Left forelimb (tissue), 1 donor: ENCODE measurements around the gene MRPS21.
A peak's percentile ranks its signal among the peaks of the same experiment; 100 is the strongest.

Experiments used
- DNase-seq: peaks from one replicate; pipeline ENCODE4 v3.0.0-alpha.2; 2018; ENCODE audit warnings: low spot score

The MRPS21 gene

GRCh38 chr1:150293433-150294253 is at the start of gene MRPS21:
MRPS21 (plus strand) TSS chr1:150293861; CDS start chr1:150294367, 506 bp downstream.
- peak; percentile 92 for DNase-seq

GRCh38 chr1:150249936-150250335 is 43.7 kb upstream of the MRPS21 start:
- DNase-seq: no peak

GRCh38 chr1:150256198-150256553 is 37.5 kb upstream of the MRPS21 start:
- DNase-seq: no peak

GRCh38 chr1:150256554-150257341 is 36.9 kb upstream of the MRPS21 start:
- DNase-seq: no peak

GRCh38 chr1:150257624-150258585 is 35.8 kb upstream of the MRPS21 start, which contains the start of gene CA14:
CA14 (plus strand) TSS chr1:150257774; CDS start chr1:150258129, 355 bp downstream.
- no peak for DNase-seq

- no peak for DNase-seq
These were observed 34.4 kb upstream of the MRPS21 start for GRCh38 chr1:150259217-150259616.

GRCh38 chr1:150259758-150260669 is 33.6 kb upstream of the MRPS21 start:
- DNase-seq: no peak

GRCh38 chr1:150261367-150261766 is 32.3 kb upstream of the MRPS21 start:
- no peak for DNase-seq

GRCh38 chr1:150262388-150263320 is 31.0 kb upstream of the MRPS21 start:
- DNase-seq: no peak

- DNase-seq: no peak
These were observed 30.1 kb upstream of the MRPS21 start for GRCh38 chr1:150263549-150263948.

- no peak for DNase-seq
These were observed 25.8 kb upstream of the MRPS21 start for GRCh38 chr1:150267896-150268295.

- DNase-seq: no peak
These were observed 25.3 kb upstream of the MRPS21 start for GRCh38 chr1:150268340-150268704.

GRCh38 chr1:150268705-150269403 is 24.8 kb upstream of the MRPS21 start, which contains the start of gene APH1A:
APH1A (minus strand) TSS chr1:150269016; CDS start chr1:150268810, 206 bp downstream.
- peak; percentile 97 for DNase-seq

- no peak for DNase-seq
These were observed 24.2 kb upstream of the MRPS21 start for GRCh38 chr1:150269451-150269850.

- no peak for DNase-seq
These were observed 22.2 kb upstream of the MRPS21 start for GRCh38 chr1:150271291-150271959.

GRCh38 chr1:150273311-150273710 is 20.4 kb upstream of the MRPS21 start:
- no peak for DNase-seq

GRCh38 chr1:150280138-150280707 is 13.4 kb upstream of the MRPS21 start:
- DNase-seq: no peak

GRCh38 chr1:150281221-150281757 is 12.4 kb upstream of the MRPS21 start:
- DNase-seq: no peak
